HG03097 (cell line): ENCODE results near the gene KCNJ12.
"Not testable (repeated sequence)": the region's sequence is repeated elsewhere in the genome, so short reads cannot be mapped to it uniquely, and the experiment has no call there.

Source experiments
- ATAC-seq: cut with Tn5 transposase; IDR thresholded peaks from one replicate; pipeline ENCODE4 v1.9.1; 2021; ENCODE audit not compliant: unreplicated experiment, low FRiP score

Gene KCNJ12

GRCh38 chr17:21417921-21418320 lies 41.8 kb downstream of the KCNJ12 start:
- no peak for ATAC-seq

DNA sequence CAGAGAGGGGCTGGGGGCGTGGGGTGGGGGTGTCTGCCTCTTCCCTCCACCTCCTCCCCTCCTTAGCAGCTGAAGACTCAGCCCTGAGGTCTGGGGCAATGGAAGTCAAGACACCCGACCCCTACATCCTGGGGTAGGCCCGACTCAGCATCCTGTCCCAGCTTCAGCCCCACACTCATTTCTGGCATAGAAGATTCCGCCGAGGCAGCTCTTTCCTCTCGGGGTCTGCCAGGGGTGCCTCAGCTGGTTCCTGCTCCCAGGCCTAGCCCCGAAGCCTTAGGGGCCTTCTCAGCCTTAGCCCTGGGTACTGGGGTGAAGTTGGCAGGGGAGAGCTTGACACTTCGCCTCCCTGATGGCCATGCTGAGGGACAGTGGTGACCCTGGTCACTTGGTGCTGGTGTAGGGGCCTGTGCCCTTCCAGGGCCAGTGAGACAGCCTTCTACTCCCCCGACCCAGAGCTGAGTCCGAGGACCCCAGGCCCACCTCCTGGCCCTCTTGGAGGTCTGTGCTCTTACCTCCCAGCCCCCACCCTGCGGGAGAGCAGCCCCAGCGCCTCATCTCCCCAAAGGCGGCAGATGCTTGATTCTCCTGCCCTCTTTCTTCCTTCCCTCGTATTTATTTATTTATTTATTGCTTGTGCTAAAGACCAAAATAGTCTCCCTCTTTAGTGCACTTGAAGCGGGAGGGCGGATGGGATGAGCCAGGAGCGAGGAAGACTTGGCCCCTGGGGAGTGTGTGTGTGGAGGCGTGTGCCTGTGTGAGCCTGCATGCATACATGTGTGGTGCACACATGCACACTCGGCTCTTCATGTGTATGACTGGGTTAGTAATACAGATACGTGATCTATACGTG lies 42.5 kb downstream of the KCNJ12 start:
- no peak for ATAC-seq

DNA sequence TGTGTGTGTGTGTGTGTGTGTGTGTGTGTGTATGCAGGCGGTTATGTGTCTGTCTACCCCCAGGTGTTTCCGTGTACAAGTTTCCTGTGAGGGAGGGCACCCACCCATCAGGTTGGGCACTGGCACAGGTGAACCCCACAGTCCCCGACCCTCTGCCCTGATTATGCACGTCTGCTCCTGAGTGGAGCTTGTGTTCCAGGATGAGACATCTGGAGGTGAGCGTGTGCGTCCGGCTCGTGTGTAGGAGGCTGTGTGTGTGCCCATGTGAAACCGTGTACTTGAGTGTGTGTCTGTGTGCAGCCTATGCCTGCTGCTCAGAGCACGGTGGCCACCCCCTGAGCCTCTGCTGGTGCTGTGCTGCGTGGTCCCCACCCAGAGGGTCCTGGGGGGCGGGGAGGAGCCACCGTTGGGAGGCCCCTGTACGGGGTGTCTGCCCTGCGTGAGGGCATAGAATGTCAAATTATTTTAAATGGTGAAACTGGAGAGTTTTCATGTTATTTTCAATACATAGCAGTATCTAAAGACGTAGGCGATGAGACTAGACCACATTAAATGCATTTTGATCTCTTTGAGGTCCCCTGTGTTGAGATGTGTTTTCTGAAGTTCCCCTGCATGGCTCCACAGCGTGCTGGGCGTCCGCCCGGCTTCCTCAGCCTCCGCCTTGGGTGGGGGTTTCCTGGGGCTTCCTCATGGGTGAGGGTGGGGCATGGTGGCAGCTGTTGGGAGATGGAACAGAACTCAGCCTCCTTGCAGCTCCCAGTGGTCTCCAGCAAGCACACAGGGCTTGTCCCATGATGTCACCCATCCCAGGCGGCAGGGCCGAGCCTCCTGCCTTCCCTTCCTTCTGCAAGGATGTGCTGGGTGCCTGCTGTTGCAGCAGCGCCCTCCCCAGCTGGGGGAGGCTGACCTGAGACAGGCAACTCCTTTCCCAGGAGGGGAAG lies 43.4 kb downstream of the KCNJ12 start:
- no peak for ATAC-seq

GRCh38 chr17:21420503-21421090 lies 44.4 kb downstream of the KCNJ12 start:
- not testable (repeated sequence) for ATAC-seq

DNA sequence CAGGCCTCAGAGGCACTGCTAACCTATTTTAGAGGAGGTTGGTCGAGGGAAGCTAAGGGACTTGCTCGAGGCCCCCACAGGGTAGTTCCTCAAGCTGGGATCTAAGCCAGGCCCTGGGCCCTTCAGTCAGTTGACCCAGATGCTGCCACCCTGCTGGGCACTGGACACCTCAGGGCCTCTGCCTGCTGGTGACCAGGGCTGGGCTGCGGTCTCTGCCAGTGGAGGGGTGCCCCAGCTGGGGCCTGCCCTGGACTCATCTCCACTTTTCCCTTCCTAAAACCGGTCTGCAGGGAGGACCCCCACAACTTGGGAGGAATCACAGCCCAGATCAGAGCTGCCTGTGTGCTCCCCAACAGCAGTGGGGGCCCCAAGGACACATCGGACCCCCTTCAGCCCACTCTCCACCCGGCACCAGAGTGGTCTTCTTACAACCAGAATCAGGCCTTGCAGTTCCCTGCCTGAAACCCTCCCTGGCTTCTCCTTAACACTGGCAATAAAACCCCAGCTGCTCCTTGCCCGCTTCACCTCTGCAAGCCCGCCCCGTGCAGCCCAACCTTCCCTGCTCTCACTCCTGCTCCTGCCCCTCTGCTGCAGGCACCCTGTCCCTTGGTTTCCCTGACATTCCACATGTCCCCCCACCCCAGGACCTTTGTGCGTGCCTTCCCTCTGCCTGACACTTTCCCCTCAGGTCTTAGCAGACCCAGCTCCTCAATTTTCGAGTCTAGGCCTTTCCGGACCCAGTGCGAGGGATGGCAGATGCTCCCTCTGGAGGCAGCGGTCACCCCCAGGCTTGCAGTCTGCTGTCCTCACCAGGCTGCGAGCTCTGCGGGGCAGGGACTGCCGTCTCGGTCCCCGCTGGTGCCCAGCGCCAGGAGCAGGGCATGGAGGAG lies 45.5 kb downstream of the KCNJ12 start:
- ATAC-seq, result not testable (repeated sequence)

- ATAC-seq, result not testable (repeated sequence)
These were observed 46.4 kb downstream of the KCNJ12 start for GRCh38 chr17:21422311-21423189.

DNA sequence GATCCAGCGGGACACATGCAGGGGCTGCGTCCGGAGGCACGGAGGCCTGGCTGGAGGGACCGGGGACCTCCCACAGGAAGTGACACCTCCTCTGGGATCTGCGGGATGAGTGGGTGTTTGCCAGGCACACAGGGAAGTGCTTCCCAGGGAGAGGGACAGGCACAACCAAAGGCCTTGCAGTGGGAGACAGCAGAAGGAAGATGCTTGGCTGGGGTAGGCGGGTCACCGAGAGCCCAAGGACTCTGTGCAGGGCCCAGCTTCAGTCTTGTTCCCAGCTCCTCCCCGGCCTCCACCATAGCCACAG lies 47.0 kb downstream of the KCNJ12 start:
- ATAC-seq, result not testable (repeated sequence)

- ATAC-seq, result not testable (repeated sequence)
These were observed 48.5 kb downstream of the KCNJ12 start for GRCh38 chr17:21424697-21425096.

GRCh38 chr17:21425321-21425720 lies 49.2 kb downstream of the KCNJ12 start:
- ATAC-seq, result no peak

GRCh38 chr17:21425736-21426135 lies 49.6 kb downstream of the KCNJ12 start:
- ATAC-seq, result no peak

DNA sequence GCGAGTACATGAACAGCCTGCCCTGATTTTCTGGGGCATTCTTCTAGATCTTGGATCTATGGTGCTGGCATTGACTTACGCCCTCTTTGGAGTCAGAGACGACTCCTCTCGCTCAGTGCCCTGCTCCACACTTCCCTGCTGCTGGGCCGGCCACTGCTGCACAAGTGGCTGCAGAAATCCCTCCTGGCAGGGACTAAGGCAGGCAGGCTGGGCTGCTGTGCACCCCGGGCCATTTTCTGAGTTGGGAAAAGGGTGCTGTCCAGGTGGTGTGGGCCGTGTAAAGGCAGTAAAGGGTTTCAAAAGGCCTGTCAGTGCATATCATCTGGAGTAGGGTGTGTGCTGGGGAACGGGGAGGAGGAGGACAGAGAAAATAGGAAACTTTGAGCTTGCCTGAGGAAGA lies 50.1 kb downstream of the KCNJ12 start:
- not testable (repeated sequence) for ATAC-seq

GRCh38 chr17:21426876-21427275 lies 50.7 kb downstream of the KCNJ12 start:
- ATAC-seq, result not testable (repeated sequence)

- not testable (repeated sequence) for ATAC-seq
These were observed 51.6 kb downstream of the KCNJ12 start for GRCh38 chr17:21427727-21428126.

DNA sequence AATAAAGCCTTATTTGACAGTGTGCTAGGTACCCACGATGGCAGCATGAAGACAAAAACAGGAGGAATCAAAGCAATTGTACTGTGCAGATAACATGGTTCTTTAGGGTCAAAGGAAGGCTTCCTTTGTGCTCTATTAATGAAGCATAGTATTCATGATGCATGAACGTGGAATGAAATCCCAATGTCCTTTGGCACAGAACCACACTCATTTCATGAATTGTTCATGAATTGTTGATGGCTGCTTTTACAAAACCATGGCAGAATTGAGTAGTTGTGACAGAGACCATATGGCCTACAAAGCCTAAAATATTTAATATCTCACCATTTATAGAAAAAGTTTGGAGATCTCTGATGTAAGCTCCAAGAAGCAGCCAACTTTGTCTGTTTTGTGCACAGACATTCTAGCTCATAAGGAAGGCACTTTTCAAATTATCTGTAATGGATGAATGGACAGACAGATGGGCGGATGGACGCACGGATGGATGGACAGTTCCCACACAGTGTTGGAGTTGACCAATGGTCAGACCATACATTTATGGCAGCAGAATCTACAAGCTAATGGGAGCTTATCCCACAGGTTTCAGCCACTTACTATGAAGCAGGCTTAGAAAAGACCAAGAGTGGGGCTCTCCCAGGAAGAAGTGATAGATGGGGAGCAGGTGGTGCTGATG lies 52.7 kb downstream of the KCNJ12 start:
- ATAC-seq, result not testable (repeated sequence)

DNA sequence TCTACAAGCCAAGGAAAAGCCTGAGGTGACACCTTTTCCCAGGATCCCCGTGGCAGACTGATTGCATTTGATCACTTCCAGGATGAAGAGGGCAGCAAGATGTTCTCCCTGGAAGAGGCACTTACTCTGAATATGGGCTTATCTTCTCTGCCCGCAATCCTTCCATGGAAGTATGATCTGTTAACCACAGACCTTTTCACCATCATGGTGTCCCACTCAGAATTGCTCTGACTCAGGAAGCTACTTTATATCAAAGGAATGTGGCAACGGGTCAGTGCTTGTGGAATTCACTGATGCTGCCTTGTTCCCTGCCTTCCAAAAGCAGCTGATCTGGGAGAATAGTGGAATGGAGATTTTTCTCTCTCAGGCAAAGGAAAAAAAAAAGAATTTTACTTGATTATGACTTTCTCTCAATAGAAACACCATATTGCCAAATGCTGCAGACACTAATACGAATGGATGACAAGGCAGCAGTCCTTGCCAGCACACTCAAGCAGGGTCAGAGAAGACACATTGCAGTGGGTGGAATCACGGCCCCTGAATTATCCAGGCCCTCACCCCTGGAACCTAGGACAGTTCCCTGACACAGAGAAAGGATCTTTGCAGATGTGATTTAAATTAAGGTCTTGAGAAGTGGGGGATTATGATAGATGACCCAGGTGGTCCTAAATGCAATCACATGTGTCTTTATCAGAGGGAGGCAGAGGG lies 53.9 kb downstream of the KCNJ12 start:
- not testable (repeated sequence) for ATAC-seq

DNA sequence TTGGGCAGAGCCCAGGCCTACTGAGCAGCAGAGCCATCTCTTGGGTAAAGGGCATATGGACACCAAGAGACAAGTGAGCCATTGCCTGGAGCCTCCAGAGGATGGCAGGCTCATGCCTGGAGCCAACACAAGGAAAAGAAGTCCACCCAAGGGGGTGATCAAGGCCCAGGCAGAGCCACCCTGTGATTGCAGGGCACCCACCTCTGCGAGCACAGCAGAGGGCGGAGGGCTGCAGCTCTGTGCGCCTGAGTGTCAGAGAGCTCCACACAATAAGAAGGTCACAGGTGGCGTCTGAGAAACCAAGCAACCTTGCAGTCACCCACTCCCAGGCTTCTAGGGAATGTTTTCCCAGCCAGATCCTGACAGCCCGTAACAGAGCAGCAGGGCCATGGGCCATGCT lies 57.8 kb downstream of the KCNJ12 start:
- not testable (repeated sequence) for ATAC-seq

- ATAC-seq, result not testable (repeated sequence)
These were observed 58.8 kb downstream of the KCNJ12 start for GRCh38 chr17:21434976-21435375.

- not testable (repeated sequence) for ATAC-seq
These were observed 60.3 kb downstream of the KCNJ12 start for GRCh38 chr17:21436481-21436880.
